Mesendoderm (in vitro differentiated cells): ENCODE data around the gene SPZ1.
A peak's percentile ranks its signal among the peaks of the same experiment; 100 is the strongest.
"Not testable (repeated sequence)": the region's sequence is repeated elsewhere in the genome, so short reads cannot be mapped to it uniquely, and the experiment has no call there.

Experiments
- DNase-seq: peaks from one replicate; pipeline ENCODE4 v3.0.0; 2013
- H2AK5ac ChIP-seq: 2 replicates; pipeline ENCODE4 v1.6.1; 2013; ENCODE audit warnings: low read length, inconsistent platforms
- H2BK120ac ChIP-seq: 2 replicates; pipeline ENCODE4 v1.6.1; 2013; ENCODE audit warnings: low read depth, mild to moderate bottlenecking, low read length, moderate library complexity, mixed read lengths
- H2BK15ac ChIP-seq: replicated peaks from 2 replicates; pipeline ENCODE4 v1.6.1; 2013; ENCODE audit warnings: low read depth, mild to moderate bottlenecking, moderate library complexity
- H2BK5ac ChIP-seq: 2 replicates; pipeline ENCODE4 v1.6.1; 2013; ENCODE audit warnings: low read length, inconsistent platforms
- H3K18ac ChIP-seq: 2 replicates; pipeline ENCODE4 v1.6.1; 2013; ENCODE audit warnings: mild to moderate bottlenecking, low read length, mixed read lengths
- H3K23ac ChIP-seq: one replicate; pipeline ENCODE4 v1.6.1; 2013; ENCODE audit warnings: low read length
- H3K27ac ChIP-seq: 2 replicates; pipeline ENCODE4 v1.5.1; 2013; ENCODE audit warnings: low read depth, mild to moderate bottlenecking, inconsistent platforms, low read length, moderate library complexity
- H3K27me3 ChIP-seq: 2 replicates; pipeline ENCODE4 v1.6.1; 2013; ENCODE audit warnings: low read length, control low read depth, mild to moderate bottlenecking, inconsistent platforms; ENCODE audit not compliant: insufficient read depth, poor library complexity
- H3K36me3 ChIP-seq: 2 replicates; pipeline ENCODE4 v1.6.1; 2013; ENCODE audit warnings: low read length, inconsistent platforms; ENCODE audit not compliant: control insufficient read depth, insufficient read depth
- H3K4ac ChIP-seq: one replicate; pipeline ENCODE4 v1.6.1; 2013; ENCODE audit warnings: low read depth, mild to moderate bottlenecking, low read length, moderate library complexity
- H3K4me1 ChIP-seq: 2 replicates; pipeline ENCODE4 v1.6.1; 2013; ENCODE audit warnings: low read depth, low read length, inconsistent platforms; ENCODE audit not compliant: control insufficient read depth
- H3K4me2 ChIP-seq: 2 replicates; pipeline ENCODE4 v1.6.1; 2013; ENCODE audit warnings: low read length
- H3K4me3 ChIP-seq: 2 replicates; pipeline ENCODE4 v1.5.1; 2013; ENCODE audit warnings: mild to moderate bottlenecking, low read length
- H3K56ac ChIP-seq: one replicate; pipeline ENCODE4 v1.6.1; 2013; ENCODE audit warnings: low read length
- H3K79me1 ChIP-seq: 2 replicates; pipeline ENCODE4 v1.6.1; 2013; ENCODE audit warnings: low read length, inconsistent platforms
- H3K79me2 ChIP-seq: 2 replicates; pipeline ENCODE4 v1.6.1; 2013; ENCODE audit warnings: mild to moderate bottlenecking, low read length; ENCODE audit not compliant: control insufficient read depth, insufficient read depth
- H3K9ac ChIP-seq: 2 replicates; pipeline ENCODE4 v1.6.1; 2013; ENCODE audit warnings: low read length, inconsistent platforms
- H4K5ac ChIP-seq: one replicate; pipeline ENCODE4 v1.6.1; 2013; ENCODE audit warnings: low read length
- H4K8ac ChIP-seq: one replicate; pipeline ENCODE4 v1.6.1; 2013; ENCODE audit warnings: low read depth, mild to moderate bottlenecking, control low read depth, low read length, moderate library complexity
- whole genome bisulfite sequencing: extraction: QIAGEN DNeasy Blood & Tissue Kit; methylation state at CpG from one replicate; pipeline ENCODE4 v1.1.7; 2013; ENCODE audit warnings: low lambda C conversion rate, missing lambda C conversion rate; ENCODE audit not compliant: insufficient coverage; ENCODE audit errors: extremely low coverage; 5-methylcytosine and 5-hydroxymethylcytosine counted together

Gene SPZ1

DNA sequence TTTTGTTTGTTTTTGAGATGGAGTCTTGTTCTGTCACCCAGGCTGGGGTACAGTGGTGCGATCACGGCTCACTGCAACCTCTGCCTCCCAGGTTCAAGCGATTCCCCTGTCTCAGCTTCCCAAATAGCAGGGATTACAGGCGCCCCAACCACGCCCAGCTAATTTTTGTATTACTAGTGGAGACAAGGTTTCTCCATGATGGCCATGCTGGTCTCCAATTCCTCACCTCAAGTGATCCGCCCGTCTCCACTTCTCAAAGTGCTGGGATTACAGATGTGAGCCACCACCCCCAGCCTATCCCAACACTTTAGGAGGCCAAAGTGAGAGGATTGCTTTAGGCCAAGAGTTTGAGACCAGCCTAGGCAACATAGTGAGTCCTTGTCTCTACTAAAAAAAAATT, 19.3 kb downstream of the SPZ1 start:
- no peaks in the 10 kb centered on the region for H3K27me3 ChIP-seq
- no peaks in the 10 kb centered on the region for H3K79me2 ChIP-seq

DNA sequence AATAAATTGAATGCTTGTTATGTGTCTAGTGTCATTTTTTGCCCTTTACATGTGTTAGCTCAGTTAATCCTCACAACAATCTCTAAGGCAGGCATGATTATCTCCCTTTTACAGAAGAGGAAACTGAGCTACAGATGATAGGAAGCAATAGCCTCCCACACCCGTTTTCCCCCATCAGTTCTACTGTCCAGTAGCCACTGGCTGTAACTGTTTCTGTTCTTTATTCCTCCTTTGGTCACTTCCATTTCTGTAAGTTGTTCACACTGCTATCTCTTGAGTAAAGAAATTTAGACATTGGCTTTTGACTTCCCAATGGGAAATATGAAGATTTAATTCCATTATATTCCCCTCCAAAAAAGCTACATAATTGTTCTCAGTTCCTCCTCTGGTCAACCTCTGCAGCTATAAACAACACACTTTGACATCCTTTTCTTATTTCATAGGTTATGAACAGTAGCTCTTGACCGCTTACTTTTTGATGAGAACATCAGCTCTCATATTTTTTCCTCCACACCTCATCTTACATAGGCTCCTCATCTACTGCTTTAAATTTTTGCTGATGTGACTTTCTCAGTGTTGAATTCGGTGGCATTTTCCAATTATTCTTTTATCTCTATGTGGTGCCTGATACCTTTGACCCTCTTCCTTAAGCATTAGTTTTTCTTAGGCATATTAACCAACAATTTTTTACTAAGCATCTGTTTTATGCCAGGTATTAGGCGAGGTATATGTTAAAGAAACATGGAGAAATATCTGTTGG, 21.4 kb downstream of the SPZ1 start:
- Histone ChIP-seq H3K36me3 (no peaks in the 10 kb centered on the region), H3K4ac (no peak overlapping the region), H4K5ac (no peak overlapping the region), H2BK5ac (no peak overlapping the region), H3K56ac (no peak overlapping the region), H3K27ac (no peak overlapping the region), H4K8ac (no peak overlapping the region), H3K4me2 (no peak overlapping the region), H3K23ac (no peak overlapping the region), H2BK15ac (no peak overlapping the region), H3K18ac (no peak overlapping the region), H3K4me3 (no peak overlapping the region), H3K4me1 (no peaks in the 10 kb centered on the region), H2BK120ac (no peak overlapping the region), H2AK5ac (no peak overlapping the region), H3K27me3 (no peaks in the 10 kb centered on the region), H3K9ac (no peak overlapping the region), H3K79me2 (no peaks in the 10 kb centered on the region), H3K79me1 (no peaks in the 10 kb centered on the region)
- DNase-seq, result no peak
- no CpG with 5 or more reads among the region's 4 CpGs for WGBS

More for the DNA sequence above, 19.3 kb downstream of the SPZ1 start:
- Histone ChIP-seq H3K4me1 (no peaks in the 10 kb centered on the region), H3K4me3 (no peak overlapping the region), H3K23ac (no peak overlapping the region), H3K9ac (no peak overlapping the region), H2AK5ac (no peak overlapping the region), H3K18ac (no peak overlapping the region), H3K4me2 (no peak overlapping the region), H2BK120ac (no peak overlapping the region), H4K8ac (no peak overlapping the region), H3K56ac (no peak overlapping the region), H3K36me3 (no peaks in the 10 kb centered on the region), H2BK5ac (no peak overlapping the region), H3K79me1 (no peaks in the 10 kb centered on the region), H2BK15ac (no peak overlapping the region), H4K5ac (no peak overlapping the region), H3K27ac (no peak overlapping the region), H3K4ac (no peak overlapping the region)
- WGBS, result no CpG with 5 or more reads among the region's 7 CpGs
- DNase-seq, result no peak

DNA sequence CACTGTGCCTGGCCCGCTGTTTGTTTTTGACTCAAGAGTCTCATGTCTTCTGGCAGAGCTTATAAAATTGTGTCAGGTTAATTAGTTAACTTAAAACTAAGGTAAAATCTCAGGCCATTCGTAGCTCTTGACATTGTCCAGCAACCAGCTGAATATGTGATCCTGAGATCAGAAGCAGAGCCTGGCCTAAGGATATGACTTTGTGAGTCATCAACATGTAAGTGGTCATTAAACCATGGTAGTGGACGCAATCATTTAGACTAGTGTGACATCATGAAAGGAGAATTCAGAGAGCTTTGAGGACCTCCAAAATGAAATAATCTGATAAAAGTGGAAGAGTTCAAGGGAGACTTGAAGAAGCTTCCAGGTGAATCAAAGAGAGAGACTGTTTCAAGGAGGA, 23.3 kb downstream of the SPZ1 start:
- H3K4me1 ChIP-seq, result no peaks in the 10 kb centered on the region
- no peak overlapping the region for H3K9ac ChIP-seq
- H3K79me2 ChIP-seq, result no peaks in the 10 kb centered on the region
- H3K56ac ChIP-seq, result no peak overlapping the region
- no peak overlapping the region for H2BK5ac ChIP-seq
- H4K5ac ChIP-seq, result no peak overlapping the region
- WGBS, result no CpG with 5 or more reads among the region's 3 CpGs
- no peak overlapping the region for H2AK5ac ChIP-seq
- H3K4me2 ChIP-seq, result no peak overlapping the region
- no peak overlapping the region for H2BK120ac ChIP-seq
- H3K18ac ChIP-seq, result no peak overlapping the region
- H3K36me3 ChIP-seq, result no peaks in the 10 kb centered on the region
- H4K8ac ChIP-seq, result no peak overlapping the region
- no peak for DNase-seq
- no peak overlapping the region for H3K23ac ChIP-seq
- H3K27me3 ChIP-seq, result no peaks in the 10 kb centered on the region
- H2BK15ac ChIP-seq, result no peak overlapping the region
- no peak overlapping the region for H3K4ac ChIP-seq
- no peak overlapping the region for H3K4me3 ChIP-seq
- no peaks in the 10 kb centered on the region for H3K79me1 ChIP-seq
- no peak overlapping the region for H3K27ac ChIP-seq

DNA sequence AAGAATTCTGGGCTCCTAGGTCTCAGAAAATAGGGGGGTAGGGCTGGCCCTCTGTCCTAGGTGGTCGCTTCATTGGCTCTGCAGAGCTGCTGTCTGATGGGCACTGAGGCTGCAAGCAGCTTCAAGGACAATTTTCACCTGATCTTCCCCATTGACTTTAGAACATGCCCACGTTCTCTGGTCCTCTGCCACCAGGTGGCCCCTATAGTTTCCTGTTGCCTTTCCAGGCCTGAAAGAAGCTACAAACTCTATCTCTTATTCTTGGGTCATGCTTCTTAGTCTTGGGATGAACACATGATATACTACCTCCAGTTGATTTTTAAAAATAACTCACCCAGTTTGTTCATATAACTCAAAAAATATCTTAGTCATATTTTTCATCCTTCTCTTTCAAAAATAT, 26.3 kb downstream of the SPZ1 start:
- Histone ChIP-seq H3K4me3 (no peak overlapping the region), H3K4me2 (no peak overlapping the region), H3K36me3 (no peaks in the 10 kb centered on the region), H3K9ac (no peak overlapping the region), H3K27me3 (no peaks in the 10 kb centered on the region), H3K27ac (no peak overlapping the region), H3K23ac (no peak overlapping the region), H2BK120ac (no peak overlapping the region), H2BK5ac (no peak overlapping the region), H3K79me1 (no peaks in the 10 kb centered on the region), H4K5ac (no peak overlapping the region), H3K4ac (no peak overlapping the region), H2BK15ac (no peak overlapping the region), H3K4me1 (no peaks in the 10 kb centered on the region), H2AK5ac (no peak overlapping the region), H3K18ac (no peak overlapping the region), H4K8ac (no peak overlapping the region), H3K79me2 (no peaks in the 10 kb centered on the region), H3K56ac (no peak overlapping the region)
- WGBS, result no CpG with 5 or more reads among the region's 2 CpGs
- peak; percentile 72 for DNase-seq

DNA sequence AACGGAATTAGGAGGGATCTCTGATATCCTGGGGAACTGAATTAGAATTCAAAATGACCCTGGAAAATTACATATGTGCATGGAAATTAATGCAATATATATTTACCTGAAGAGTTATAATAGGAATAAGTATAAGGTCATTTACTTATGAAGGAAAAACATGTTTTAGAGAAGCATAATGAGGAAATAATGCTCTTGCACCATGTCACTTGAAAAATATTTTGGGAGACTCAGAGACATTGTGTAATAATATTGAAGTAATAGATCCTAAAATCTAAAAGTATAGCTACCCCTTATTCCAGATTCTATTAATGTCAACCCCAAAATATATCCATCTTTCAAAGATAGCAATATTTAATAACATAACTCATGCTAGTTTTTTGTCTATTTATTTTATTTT, 28.4 kb downstream of the SPZ1 start:
- no peak overlapping the region for H3K18ac ChIP-seq
- no peak overlapping the region for H3K56ac ChIP-seq
- no peak overlapping the region for H3K4ac ChIP-seq
- no peak overlapping the region for H4K8ac ChIP-seq
- no peaks in the 10 kb centered on the region for H3K79me2 ChIP-seq
- H2BK120ac ChIP-seq, result no peak overlapping the region
- no peaks in the 10 kb centered on the region for H3K4me1 ChIP-seq
- H2BK5ac ChIP-seq, result no peak overlapping the region
- H4K5ac ChIP-seq, result no peak overlapping the region
- no peaks in the 10 kb centered on the region for H3K79me1 ChIP-seq
- no peak overlapping the region for H3K4me3 ChIP-seq
- H3K4me2 ChIP-seq, result no peak overlapping the region
- no peak overlapping the region for H3K23ac ChIP-seq
- no peak for DNase-seq
- H3K27ac ChIP-seq, result no peak overlapping the region
- no peak overlapping the region for H2AK5ac ChIP-seq
- no peaks in the 10 kb centered on the region for H3K36me3 ChIP-seq
- WGBS, result no CpG with 5 or more reads among the region's 1 CpG
- no peaks in the 10 kb centered on the region for H3K27me3 ChIP-seq
- H2BK15ac ChIP-seq, result no peak overlapping the region
- no peak overlapping the region for H3K9ac ChIP-seq

DNA sequence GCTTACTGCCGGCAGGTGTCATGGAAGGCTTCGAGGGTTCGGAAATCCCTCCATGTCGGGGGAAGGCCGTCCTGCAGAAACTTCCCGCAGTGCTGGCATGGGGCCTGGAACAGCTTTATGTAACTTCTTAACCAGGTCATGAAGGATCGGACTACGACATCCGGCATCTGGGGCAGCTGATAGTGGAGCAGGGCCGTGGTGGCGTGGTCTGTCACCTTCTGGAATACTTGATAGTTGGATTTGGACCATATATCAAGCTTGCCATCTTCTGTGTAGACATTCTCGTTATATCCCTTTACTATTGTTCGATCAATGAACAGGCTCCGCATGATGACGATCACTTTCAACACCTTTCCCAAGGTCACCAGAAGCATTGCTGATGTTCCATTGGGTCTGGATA, 31.2 kb downstream of the SPZ1 start:
- H2BK120ac ChIP-seq, H2BK5ac ChIP-seq, H3K9ac ChIP-seq, H3K4ac ChIP-seq, H2AK5ac ChIP-seq, H3K27me3 ChIP-seq, H3K56ac ChIP-seq, H3K4me3 ChIP-seq, H3K23ac ChIP-seq, H3K79me2 ChIP-seq, H3K27ac ChIP-seq, DNase-seq, H3K4me1 ChIP-seq, H4K5ac ChIP-seq, H3K18ac ChIP-seq, H3K79me1 ChIP-seq, H2BK15ac ChIP-seq, H4K8ac ChIP-seq, H3K36me3 ChIP-seq, H3K4me2 ChIP-seq: not testable (repeated sequence)
- no CpG with 5 or more reads among the region's 15 CpGs for WGBS
